Stimulated activated naive CD8-positive, alpha-beta T cell treated with anti-CD3 and anti-CD28 coated beads, Interleukin-15, Interleukin-2, amounts not matched to agents 100 U/mL and 50 U/mL, for 24 hours (primary cell): ENCODE results near the gene PAPOLA.

Experiments
- ATAC-seq: fragments of 150-1000 bp; cut with Tn5 transposase; one replicate; pipeline ENCODE4 v1.10.0; 2021
- DNase-seq: peaks from one replicate; pipeline ENCODE4 v3.0.0; 2021

The PAPOLA gene

DNA sequence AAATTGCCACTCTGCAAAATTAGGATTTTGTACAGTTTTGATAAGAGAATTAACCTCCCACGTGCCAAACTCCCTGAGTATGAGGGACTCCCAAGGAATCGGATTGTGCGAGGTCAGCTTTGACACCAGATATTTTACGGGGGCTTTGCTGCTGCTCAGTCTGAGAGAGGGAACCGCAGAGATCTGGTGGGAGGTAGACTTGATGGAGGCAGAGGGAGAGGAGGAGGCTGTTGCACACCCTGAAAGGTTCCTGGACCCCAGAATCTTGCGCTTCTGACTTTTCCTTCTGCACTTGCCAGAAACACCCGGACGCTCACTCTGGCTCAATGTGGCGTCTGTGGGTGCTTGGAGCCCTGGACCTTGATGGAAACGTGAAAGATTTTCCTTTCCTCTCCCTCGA is 83.9 kb downstream of the PAPOLA start:
- DNase-seq (no peak), ATAC-seq (no peak)

DNA sequence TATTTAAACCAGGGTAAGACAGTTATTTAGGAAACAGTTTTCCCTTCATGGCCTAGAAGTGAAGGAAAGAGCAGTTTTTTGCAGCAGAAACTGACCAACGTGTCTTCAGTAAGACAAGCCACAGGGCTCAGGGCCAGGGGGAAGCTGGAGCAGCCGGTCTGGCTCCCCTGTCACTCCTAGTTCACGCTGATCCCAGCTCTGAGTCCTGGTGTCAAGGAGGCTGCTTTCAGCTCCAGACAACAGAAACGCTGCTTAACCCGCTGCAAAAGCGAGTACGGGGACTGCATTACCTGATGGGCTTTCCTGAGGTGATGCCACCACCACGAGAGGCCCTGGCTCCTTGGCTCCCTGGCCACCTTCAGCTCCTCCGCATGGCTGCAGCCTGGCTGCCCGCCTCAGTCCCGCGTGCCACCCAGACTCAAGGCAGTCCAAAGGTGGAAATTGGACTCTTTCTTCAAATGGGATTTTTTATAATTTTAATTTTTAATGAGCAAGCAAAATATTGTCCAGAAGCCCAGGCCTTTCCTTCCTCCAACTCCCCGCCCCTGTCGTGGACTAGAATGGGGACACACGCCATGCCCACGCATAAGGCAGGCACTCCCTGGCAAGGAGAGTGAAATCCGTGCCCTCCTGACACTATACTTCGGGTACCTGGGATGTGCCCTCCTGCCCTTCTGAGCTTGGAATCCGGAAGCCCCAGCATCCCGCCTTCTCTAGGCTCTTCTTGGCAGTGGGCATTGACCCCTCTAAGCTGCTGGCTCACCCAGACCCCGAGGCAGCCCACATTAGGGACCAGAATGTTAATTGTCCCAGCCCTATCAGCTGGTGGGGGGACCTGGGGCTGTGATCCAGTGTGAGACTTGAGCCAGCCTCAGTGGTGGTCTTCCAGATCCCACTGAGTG is 85.0 kb downstream of the PAPOLA start:
- no peak for DNase-seq
- no peak for ATAC-seq

DNA sequence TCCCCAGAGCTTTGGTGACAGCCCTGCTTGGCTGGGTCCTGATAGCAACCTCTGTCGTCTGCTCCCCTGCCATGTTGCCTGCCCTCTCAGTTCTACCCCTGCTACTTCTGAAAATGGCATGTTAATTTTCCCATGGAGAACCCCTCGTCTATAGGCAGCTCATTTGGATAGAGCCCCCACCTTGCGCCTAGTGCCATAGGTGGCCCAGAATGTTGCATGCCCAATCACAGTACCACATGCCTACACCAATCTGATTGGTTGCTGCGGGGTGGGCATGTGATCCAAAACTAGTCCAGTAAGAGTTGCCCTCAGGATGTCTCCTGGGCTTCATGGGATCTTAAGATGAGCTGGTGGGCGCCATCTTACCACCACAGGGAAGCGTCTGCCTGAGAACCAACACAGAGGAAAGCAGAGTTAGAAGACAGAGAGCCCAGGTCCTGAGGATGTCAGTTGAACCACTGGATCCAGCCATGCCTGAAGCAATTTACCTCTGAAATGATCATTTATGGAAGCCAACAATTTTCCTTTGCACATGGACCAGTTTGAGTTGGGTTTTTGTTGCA is 85.7 kb downstream of the PAPOLA start:
- ATAC-seq (no peak), DNase-seq (no peak)

DNA sequence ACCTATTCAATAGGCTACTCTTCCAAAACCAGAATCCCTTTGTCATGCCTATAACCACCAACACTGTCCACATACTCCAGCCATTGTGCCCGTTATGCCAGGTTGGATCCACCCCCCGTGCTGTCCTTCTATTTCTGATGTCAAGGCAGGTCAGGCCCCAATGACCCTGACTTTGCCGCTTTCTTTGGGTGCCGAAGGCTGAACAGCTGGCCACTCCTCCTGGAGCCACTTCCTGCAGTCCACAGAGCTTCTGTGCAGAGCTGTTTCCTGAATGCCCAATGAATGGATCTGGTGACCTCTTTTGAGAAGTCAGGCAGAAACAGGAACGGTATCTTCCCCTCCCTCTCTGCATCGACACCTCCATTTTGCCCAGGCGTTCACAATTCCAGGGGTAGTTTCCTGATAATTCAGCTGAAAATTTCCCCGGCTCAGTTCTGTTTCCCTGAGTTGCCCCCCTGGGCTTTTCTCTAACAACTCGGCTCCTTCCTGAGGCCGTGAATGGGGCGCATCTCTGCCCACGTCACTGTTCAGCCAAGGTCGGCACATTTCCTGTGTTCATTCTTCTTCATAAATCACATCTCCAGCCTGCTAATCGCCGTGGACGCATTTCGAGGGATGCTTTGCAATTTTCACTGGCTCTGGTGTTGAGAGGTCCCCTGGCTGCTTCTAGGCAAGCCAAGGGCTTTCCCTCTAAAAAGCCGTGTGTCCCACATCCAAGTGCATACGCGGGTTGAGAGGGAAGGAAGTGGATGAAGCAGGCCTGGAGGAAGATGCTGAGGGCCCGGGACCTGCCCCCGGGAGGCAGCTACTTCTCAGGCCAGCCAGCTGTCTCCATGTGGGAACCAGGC is 86.5 kb downstream of the PAPOLA start:
- no peak for ATAC-seq
- no peak for DNase-seq

DNA sequence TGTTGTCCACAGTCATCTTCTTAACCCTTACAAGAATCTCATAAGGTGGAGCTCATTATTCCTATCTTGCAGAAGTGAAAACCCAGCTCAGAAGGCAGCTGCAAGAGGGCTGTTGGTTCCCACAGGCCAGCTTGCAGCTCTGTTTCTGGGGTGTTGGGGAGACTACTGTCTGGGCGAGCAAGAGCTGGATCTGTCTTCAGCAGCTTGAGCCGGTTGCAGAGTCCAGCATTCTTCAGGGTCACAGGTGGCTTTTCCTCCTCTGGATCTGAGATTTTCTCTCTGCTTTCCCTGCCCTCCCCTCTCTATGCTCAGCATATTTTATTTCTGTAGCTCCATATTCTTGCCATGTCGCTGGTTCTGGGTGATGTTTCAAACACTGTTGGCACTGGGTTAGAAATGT is 87.4 kb downstream of the PAPOLA start:
- no peak for ATAC-seq
- DNase-seq: no peak

DNA sequence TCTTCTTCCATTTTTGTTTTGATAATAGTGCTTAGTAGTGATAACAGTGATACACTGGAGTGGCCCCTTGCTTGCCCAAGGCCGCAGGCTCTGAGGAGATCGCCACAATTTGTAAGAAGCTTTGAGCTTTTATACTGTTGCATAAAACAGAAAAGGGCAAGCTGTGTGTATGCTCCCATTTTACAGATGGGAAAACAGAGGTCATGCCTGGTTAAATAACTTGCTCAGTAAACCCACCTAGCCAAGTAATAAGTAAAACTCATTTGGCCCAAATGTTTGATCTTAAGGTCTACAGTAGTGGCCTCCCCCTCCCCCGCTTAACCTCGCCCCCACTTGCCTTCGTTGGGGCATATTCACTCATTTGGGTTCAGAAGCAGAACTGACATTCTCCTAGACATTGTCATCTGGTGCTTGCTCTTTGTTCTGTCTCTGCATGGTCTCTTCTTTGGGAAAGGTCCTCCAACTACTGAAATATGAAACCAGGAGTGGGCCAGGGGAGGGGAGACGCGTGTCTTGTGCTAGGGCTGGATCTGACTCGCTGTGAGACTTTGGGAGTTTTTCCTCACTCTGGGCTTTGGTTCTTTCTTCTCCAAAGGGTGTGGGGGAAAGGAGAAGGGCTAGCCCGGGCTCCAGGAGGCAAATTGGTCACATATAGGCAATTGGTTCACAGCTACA is 88.1 kb downstream of the PAPOLA start:
- ATAC-seq: no peak

DNA sequence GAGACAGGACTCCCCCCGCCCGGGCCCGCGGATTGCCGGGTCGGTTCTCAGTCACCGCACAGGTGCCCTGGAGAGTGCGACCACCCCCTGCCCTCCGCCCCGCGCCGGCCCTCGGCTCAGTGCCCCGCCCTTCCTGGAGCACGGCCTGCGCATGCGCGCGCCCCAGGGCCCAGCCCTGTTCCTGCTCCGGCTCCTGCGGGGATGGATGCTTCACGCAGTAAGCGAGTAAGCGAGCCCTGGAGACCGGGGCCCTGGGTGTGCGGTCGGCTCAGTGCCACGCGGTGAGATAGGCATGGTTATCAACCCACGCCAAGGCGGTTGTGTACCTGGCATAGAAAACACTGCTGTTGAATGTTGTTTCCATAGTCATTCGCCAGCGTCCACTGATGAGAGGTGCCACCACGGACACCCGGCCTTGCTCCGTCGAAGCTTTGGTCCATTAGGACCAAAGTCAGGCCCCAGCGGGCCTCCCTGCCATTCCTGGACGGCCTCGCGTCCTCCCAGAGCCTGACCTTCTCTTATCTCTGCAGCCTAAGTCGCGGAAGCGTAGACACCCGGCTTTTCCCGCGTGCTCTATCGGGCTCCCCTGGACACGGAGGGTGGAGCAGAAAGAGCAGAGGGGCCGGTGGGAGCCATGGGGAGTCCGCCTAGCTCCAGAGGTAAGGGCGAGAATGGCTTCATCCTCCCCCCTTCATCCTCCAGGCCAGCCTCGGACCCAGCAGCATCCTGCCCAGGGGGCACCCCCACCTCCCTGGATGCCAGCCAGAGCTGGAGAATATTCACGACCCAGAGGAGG is 90.6 kb downstream of the PAPOLA start:
- DNase-seq (peak; percentile 74), ATAC-seq (peak; percentile 89)

More for the DNA sequence above, 88.1 kb downstream of the PAPOLA start:
- no peak for DNase-seq

DNA sequence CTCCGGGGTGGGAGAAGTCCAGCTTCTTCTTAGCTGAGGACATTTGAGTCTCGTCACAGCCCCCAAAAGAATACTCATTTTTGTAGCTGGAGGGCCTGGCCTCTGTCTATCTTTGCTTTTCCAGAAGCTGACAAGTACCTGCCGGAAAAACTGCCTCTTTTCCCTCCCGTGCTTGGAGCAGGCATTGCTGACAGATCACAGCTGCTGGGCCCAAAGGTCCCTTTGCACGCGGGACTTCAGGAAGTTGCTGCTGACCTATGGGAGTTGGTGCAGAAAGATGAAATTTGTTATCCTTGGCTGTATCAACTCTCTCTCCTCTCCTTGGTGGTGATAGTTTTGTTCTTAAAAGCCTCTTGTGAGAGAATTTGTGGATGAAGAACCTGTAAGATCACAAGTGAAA is 92.8 kb downstream of the PAPOLA start:
- ATAC-seq: no peak
- no peak for DNase-seq

DNA sequence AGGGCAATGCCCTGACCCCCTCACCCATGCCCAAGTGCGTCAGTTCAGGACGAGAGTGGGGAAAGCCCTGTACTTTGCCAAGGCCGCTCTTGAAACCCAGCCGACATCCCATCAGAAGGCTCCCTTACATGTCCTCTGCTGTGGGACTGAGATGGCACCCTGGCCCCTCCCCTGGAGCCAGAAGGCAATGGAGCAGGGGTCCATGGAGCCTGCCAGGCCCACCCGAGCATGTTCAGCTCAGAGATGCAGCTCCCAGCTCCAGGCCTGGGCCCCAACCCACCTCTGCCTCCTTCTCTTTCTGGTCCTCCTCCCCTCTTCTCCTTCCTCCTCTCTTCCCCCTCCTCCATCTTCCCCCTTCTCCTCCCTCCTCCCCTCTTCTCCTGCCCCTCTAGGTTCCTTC is 95.5 kb downstream of the PAPOLA start:
- ATAC-seq (no peak), DNase-seq (no peak)

DNA sequence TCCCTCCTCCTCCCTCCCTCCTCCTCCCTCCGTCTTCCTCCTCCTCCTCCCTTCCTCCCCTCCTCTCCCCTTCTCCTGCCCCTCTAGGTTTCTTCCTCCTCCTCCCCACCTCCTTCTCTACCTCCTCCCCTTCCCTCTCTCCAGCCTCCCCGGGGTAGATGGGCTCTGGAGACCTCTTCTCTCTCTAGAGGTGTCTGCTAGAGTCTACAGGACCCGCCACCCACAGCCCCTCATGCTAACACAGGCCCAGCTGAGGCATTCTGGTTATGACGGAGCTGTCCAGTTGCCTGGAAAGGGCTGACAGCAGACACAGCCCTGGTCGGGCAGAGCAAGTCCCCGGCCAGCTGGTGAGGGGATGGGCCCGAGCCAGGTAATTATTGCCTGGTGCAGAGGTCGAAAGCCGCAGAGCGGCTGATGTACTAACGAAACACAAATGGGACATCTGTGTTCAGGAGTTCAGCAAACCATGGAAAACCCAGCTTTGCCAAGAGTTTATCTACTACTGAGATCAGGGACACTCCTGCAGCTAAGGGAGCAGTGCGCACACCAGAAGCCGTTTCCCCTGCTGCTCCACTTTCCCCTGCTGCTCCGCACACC is 96.2 kb downstream of the PAPOLA start:
- ATAC-seq (no peak), DNase-seq (no peak)

DNA sequence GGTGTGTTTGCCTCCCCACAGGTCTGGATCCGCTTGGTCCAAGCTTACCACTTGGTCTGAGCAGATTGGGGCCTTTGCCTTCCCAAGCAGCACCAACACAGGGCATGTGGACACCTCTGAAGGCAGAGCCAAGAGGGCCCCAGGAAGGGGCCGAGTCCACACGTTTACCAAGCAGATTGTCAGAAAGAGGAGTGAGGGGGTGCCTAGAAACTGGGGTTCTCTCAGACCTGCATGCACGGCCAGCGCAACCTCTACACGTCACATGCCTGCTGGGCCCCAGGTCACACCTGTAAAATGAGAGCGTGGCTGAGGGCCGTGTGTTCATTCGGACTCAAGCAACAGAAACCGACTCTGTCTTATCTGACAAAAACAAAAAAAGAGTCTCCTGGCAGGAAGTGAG is 96.9 kb downstream of the PAPOLA start:
- ATAC-seq: no peak

DNA sequence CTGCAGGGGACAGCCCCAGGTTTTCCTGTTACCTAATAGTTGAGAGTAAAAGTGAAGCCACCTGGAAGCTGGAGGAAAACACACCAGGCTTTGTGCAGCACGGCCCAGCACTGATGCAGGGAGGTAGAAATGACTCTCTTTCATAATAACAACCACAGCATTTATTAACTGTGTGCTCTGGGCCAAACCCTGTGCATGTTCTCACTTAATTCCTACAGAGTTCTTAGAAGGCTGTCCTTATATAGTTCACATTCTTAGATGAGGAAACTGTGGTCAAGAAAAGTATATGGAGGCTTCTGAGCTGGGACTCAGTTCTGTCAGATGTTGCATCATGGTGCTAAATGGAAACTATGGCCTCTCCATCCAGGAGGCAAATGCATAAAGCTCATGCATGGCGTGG is 100.0 kb downstream of the PAPOLA start:
- DNase-seq (no peak), ATAC-seq (no peak)

More for the DNA sequence above, 96.9 kb downstream of the PAPOLA start:
- DNase-seq: no peak

DNA sequence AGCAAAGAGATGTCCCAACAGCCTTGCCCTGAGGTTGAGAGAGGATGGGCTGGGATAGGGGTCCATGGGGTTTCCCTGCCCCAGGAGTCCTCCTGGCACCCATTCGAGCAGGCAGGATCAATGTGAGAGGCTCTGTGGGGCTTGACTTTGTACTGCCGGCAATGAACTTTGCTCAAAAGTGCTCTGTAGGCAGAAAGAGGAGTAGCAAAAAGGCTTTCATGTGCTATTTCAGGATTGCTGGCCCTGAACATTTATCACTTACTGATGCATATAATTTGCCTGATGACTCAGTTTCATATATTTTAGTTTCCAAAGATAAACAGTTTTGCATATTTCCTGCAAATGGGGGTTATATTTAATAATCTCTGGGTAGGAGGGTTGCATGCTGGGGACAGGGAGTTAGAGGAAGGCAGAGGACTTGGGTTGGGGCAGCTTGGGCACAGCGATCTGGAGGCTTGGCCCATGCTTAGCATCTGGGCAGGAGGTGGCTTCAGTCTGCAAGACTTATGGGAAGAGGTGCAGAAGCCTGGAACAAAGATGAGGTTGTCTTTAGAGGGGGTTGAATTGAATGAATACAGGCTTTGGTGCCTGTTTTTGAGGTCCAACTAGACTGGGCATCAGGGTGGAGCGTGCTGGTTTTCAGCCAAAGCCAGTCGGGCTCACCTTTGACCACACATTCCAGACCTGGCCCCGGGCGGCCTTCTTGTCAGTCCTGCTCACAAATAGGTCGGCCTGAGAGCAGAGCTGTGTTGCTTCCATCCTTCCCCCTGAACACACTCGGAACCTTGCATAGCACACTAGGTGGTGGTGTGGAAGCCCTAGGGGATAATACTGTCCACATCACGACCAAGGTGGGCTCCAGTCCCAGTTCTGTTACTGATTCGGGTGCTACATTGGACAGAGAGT is 101.4 kb downstream of the PAPOLA start:
- DNase-seq (no peak), ATAC-seq (no peak)

DNA sequence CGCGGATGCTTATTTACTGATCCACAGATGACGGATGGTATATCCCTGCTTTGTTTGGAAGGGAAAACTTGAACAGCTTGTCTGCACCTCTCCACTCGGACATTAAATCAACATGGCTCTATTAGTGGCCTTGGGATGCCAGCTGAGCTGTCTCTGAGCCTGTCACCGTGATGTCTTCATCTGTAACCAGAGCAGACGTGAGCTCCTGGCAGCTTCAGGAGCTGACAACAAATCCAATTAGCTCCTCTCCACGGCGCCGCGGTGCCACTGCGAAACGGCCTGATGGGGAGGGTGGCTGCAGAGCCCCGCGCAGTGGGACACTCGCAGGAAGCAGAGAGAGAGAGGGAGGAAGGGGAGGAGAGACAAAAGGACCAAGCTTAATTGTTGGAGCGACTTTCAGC is 112.3 kb downstream of the PAPOLA start:
- ATAC-seq: no peak

DNA sequence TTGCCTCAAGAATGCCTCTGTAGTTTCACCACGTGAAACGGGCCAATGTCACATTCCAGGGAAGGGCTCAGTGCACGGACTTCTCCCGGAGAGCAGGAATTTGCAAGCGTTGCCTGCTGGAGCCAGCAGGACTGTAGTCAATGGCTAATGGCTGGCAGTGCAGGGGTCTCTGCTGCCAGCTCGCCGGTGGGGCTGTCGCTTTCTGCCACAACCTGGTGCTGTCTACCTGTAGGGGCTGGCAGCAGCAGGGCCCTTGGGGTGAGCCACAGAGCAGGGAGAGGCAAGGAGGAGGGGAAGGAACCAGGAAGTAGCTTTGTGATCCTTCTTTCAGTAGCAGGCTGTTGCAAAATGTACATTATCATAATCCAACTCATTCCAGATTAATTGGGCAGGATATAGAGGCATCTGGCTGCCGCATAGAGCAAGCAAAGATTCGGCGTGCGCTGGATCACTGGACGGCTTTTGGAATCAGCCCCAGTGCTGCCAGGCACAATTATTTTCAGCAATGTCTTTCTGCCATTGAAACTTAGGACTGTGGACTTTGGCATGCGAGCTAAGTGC is 114.1 kb downstream of the PAPOLA start:
- DNase-seq (no peak), ATAC-seq (no peak)

More for the DNA sequence above, 112.3 kb downstream of the PAPOLA start:
- DNase-seq: no peak
